Measurements from ENCODE around the gene NGLY1. TPM values are rescaled to one million over a fixed set of nuclear protein-coding genes. Genes with fewer than 3 reads are reported as not detected.

NGLY1 gene
- total and polyA plus RNA-seq, 9 of the 15 experiments (the other 6 are each of a cell fraction or from before 2014, with no cell fraction given) = 52.2 to 124 (median 87.6) TPM

DNA sequence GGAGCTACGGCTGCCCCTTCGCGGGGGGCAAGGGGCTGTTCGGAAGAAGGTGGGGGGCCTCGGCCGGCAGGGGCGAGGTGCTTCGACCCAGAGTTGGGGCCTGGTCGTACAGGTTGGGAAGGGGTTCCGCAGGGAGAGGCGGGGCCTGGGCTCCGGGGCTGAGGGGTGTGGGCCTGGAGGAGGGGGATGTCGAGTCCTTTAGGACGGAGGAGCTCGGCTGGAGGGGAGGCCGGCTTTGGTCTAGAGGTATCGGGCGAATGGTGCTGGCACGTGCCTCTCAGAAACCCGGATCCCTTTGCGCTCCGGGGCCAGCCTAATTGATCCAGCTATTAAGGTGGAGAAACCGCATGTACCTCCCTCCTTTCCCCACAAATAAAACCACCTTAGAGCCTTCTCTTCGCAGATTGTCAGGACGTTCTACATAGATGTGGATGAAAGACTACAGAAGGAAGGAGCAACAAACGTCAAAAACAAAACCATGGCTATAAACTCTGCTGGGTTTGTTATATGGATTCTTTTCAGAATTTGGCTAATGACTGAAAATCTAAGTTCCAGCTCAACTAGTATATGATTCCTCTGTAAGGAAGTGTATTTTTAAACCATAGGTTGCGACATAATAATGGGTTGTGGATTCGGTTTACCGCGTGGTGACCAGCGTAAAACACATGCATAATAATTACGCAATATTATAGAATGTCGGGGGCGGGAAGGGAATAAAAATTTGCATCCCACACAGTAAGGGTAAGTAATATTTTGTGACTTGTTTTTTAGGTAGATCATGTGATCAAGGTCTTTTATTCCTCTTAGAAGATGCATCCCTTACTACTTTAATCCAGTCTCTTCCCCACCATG is 644 bp upstream of the NGLY1 start (continued):
- peak; percentile 13; the same call in 1 of the 2 replicates for TF ChIP-seq AFF4 (CRISPR knock-in tag; IDR thresholded peaks at IDR 0.05)
- no peak for TF ChIP-seq U2AF1 (optimal IDR thresholded peaks at IDR 0.05; ENCODE audit: low read depth, low read length)
- TF ChIP-seq MBD2 (IDR thresholded peaks at IDR 0.05; ENCODE audit: borderline replicate concordance, low read depth) = no peak
- no peak for TF ChIP-seq ATF1 (CRISPR knock-in tag; IDR thresholded peaks at IDR 0.05)
- TF ChIP-seq ATF1 (tag; IDR thresholded peaks at IDR 0.05) = 0 out of 2 replicates have a peak, but pooled peaks have one; percentile 9
- peak; percentile 85 for TF ChIP-seq ZBTB7A (IDR thresholded peaks at IDR 0.05; ENCODE audit: borderline replicate concordance, control insufficient read depth, low read depth, low read length)
- TF ChIP-seq ZNF764 (CRISPR knock-in tag; IDR thresholded peaks at IDR 0.05; ENCODE audit: low read depth) = no peak
- no peak for TF ChIP-seq BDP1 (IDR thresholded peaks at IDR 0.05; ENCODE audit: insufficient read depth, insufficient read length)
- no peak for TF ChIP-seq MXD1 (CRISPR knock-in tag; IDR thresholded peaks at IDR 0.05; ENCODE audit: borderline replicate concordance, poor library complexity, severe bottlenecking)
- TF ChIP-seq POLR2A (conservative IDR thresholded peaks at IDR 0.05) = 0 out of 2 replicates have a peak, but pooled peaks have one; percentile 57
- TF ChIP-seq, protein P1, sequence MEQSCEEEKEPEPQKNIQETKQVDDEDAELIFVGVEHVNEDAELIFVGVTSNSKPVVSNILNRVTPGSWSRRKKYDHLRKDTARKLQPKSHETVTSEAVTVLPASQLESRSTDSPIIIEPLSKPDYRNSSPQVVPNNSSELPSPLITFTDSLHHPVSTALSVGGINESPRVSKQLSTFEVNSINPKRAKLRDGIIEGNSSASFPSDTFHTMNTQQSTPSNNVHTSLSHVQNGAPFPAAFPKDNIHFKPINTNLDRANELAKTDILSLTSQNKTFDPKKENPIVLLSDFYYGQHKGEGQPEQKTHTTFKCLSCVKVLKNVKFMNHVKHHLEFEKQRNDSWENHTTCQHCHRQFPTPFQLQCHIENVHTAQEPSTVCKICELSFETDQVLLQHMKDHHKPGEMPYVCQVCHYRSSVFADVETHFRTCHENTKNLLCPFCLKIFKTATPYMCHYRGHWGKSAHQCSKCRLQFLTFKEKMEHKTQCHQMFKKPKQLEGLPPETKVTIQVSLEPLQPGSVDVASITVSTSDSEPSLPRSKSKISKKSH (CRISPR knock-in tag; IDR thresholded peaks at IDR 0.05) = no peak
- no peak for TF ChIP-seq TEAD2 (tag; IDR thresholded peaks at IDR 0.05)
- TF ChIP-seq ETV1 (tag; conservative IDR thresholded peaks at IDR 0.05; ENCODE audit: low read depth) = 0 out of 2 replicates have a peak, but pooled peaks have one; percentile 15
- peak; percentile 65 for TF ChIP-seq ZNF431 (CRISPR knock-in tag; IDR thresholded peaks at IDR 0.05)
- TF ChIP-seq SIN3B (IDR thresholded peaks at IDR 0.05; ENCODE audit: low read depth) = no peak
- TF ChIP-seq TOE1 (IDR thresholded peaks at IDR 0.05; ENCODE audit: borderline replicate concordance) = peak; percentile 67
- TF ChIP-seq TOE1 (CRISPR knock-in tag; IDR thresholded peaks at IDR 0.05; ENCODE audit: borderline replicate concordance, low read depth) = no peak
- TF ChIP-seq DPF2 (IDR thresholded peaks at IDR 0.05) = 0 out of 2 replicates have a peak, but pooled peaks have one; percentile 40
- TF ChIP-seq RB1 (IDR thresholded peaks at IDR 0.05; ENCODE audit: low read depth) = 0 out of 2 replicates have a peak, but pooled peaks have one; percentile 18
- TF ChIP-seq ZFP30 (CRISPR knock-in tag; IDR thresholded peaks at IDR 0.05; ENCODE audit: borderline replicate concordance) = 0 out of 2 replicates have a peak, but pooled peaks have one; percentile 41
- 0 out of 2 replicates have a peak, but pooled peaks have one; percentile 14 for TF ChIP-seq ZFP91 (CRISPR knock-in tag; IDR thresholded peaks at IDR 0.05)
